Activated gamma-delta T cell (primary cell): ENCODE results near the gene HOXA5.
A peak's percentile ranks its signal among the peaks of the same experiment; 100 is the strongest.

Experiments used
- DNase-seq: peaks from one replicate; lab custom pipeline; 2025; lab: John Stamatoyannopoulos, UW

The HOXA5 gene

DNA sequence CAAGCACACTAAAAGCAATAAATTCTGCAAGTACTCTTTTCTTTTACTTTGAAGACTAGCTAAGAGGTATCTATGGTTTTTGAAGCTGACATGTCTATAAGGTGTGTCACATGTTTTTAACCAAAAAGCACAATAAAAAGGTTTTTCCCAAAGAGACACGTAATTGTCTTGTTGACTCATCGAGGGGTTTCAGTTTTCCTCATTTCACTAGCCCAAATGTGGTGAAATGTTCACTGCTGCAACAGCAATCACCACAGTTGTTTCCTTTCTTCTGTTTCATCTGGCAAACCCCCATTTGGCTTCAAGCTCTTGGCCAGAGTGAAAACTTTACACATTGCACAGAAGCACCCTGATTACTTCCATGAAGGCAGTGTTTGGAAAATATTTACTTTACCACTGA, 9.1 kb downstream of the HOXA5 start:
- DNase-seq, result no peak

DNA sequence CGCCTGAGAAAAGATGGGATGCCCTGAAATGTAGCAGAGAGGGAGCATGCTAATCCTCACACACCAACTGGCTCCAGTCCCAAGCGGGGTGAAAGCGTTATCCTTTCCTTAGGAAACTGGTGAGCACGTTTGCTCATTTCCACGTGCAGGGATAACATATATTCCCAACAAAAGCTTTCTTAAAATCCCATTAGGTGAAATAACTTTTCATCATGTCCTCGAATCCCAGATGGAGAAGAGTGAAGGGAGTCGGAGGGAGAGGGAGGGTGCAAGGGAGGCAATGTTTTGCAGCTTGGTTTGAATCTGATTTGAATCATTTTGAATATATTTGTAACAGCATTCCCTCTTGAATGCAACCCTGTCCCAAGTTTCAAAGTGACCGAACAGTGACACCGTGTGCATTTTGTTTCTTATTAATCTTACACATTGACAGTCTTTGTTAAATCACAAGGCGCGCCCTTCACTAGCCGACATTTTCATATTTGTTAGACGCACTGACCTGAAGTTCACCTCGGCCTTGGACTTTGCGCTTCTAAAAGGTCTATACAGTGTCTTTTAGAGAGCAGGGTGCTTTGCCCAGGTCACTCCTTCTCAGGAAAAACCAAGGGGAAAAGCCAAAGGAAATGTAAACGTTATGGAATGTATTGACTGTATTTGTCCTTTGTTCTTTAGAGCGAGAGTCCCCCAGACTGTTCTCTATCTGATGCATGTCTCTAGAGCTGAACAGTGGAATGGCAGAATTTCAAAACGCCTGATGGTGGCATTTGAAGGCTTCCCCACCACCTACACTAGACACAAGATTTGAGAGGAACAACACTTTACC, 9.9 kb downstream of the HOXA5 start:
- DNase-seq, result no peak

DNA sequence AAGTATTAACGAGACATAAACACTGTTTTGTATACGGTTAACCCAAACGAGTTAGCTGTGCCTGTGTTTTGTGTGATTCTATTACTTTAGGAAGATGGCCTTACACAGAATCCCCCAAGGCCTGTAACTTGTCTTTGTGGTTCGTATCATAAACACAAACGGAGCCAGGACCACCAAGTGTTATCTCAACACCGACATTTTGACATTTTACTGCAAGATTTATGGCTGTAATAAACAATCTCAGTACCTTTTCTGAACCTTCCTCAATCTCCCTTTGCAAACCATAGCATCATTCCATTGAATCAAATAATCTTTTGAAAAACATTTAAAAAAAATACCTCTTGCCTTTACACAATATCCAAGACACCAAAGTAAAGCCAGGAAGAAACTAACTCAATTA, 10.5 kb downstream of the HOXA5 start:
- DNase-seq, result no peak

DNA sequence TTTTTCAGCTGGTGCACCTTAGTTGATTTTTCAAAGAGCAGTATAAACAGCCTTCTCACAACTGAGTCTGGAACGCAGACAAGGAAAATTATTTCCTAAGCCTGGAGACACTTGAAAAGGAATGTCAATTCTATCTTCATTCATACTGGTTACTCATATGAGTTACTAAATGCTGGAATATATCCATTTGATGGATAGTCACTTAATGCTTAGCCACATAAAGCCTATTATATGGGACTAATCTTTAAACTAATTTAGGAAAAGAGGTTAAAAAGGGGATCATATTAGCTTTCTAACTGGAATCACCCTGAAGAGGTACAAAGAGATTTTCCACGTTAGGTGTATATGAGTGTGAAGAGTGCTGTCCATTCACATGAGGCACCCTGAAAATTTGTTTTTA, 11.3 kb downstream of the HOXA5 start:
- DNase-seq, result no peak

DNA sequence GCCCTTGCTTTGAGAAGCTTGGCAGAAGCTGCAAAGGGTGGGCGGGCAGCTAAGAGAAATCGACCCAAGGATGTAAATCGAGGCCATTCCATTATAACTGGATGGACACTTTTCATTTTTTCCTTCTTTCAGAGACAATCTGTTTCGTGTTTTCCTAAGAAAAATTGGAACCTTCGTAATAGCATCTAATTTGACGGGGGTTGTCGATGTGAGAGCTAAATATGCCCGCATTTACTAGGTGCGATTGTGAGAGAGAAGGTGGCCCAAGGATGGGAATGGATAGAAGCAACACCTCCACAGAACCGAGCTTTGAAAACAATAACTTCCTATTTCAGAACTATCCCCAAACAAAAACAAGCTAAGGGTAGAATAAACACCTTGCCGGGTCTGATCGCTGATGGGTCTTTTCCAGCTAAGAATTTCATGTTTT, 12.1 kb downstream of the HOXA5 start:
- DNase-seq, result no peak

DNA sequence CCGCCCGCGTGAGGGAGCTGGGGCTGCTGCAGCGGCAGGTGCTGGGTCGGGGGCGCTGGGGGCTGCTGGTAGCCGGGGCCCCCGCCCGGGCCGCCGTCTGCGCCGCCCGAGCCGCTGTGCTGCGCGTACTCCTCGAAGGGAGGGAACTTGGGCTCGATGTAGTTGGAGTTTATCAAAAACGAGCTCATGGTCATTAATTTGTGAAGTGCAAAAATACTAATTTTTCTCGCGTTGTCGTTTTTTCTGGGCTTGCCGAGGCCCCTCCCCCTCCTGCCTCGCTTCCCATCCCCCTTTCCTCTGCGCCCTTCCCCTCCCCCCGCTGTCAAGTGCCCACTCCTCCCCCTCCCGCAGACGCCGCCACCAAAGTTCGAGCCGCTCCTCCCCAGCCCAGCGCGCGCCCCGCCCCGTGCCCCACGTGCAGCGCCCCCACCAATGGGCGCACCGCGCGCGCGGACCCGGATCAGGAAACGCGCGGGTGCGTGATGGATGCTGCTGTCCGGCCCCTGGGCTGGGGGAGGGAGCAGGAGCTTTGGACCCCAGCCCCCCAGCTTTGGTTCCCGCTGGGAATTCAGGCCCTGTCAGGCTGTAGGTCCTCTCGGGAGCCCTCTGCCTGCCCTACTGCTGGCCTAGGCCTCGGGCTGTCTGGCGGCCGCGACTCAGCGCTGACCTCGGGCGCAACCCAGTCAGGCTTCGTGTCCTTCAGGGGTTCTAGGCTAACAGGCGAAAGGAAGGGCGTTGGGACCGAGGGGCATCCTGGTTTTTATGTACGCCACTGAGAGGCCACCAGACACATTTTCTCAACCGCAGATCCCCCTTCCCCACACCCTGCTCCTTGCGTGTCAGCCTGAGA, 12.7 kb downstream of the HOXA5 start, which contains the start of gene HOXA4:
TSS of gene HOXA4 (minus strand) at position 218 of the 850 bp plus-strand sequence. CDS start at position 194, 24 bp downstream.
- DNase-seq, result peak; percentile 26

DNA sequence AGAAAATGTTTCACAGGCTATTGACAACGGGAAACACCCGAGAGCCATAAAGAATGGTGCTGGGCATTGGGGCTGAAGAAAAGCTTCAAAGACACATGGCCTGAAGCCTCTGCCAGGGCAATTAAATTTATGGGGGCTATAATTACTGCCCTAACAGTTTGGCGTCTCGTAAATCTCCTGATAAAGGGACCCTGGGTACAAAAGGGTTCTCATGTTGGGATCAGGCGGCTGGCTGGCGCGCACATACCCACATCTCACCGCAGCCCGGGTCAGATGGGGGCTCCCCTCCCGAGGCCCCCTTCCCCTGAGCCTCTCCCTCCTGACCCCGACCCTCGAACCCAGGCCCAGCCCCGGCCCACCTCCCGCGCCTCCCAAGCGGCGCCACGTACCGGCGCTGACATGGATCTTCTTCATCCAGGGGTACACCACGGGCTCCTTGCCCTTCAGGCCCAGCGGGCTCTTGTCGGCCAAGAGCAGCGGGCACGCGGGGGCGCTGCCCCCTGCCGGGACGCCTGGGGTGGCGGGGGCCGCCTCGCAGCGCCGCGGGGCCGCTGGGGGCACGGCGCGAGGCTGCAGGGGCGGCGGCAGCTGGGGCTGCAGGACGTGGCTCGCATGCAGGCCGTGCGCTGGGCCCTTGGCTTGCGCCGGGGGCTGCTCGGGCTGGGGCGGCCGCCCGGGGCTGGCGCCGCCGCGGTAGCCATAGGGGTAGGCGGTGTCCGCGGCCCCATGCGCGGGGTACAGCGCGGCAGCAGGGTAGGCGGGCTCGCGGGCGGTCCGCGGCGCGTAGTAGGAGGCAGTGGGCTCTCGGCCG, 13.5 kb downstream of the HOXA5 start:
- no peak for DNase-seq

DNA sequence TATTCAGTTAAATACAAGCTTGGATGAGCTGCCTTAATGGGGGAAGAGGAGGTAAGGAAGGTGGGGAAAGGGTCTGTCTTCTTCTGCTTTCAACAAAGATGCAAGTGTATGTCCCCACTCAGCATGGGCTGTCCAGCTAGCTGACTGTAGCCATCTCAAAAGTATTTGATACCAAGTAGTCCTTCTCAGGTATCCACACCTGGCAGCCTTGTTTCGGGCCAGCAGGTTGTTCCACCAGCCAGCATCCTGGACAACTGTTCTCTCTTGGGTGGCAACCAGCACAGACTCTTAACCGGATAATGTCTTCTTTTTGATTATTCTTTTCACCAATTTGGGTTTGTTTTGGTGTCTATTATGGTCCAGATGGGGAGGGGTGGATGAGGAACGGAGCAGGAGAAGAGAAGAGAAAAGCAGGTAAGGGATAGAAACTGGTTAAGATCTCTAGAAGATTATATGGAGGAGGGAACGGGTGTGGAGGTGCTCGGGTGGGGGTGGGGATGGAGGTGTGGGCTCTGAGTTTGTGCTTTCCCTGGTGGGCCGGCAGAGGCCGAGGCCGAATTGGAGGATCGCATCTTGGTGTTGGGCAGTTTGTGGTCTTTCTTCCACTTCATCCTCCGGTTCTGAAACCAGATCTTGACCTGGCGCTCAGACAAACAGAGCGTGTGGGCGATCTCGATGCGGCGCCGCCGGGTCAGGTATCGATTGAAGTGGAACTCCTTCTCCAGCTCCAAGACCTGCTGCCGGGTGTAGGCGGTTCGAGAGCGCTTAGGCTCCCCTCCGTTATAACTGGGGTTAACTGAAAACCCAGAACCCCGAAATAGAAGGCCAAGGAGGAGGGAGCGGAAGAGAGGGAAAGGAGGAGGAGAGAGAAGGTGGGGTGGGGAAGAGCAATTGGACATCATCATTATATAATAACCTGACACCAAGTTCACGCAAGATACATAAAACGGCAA, 14.4 kb downstream of the HOXA5 start:
- DNase-seq, result no peak

DNA sequence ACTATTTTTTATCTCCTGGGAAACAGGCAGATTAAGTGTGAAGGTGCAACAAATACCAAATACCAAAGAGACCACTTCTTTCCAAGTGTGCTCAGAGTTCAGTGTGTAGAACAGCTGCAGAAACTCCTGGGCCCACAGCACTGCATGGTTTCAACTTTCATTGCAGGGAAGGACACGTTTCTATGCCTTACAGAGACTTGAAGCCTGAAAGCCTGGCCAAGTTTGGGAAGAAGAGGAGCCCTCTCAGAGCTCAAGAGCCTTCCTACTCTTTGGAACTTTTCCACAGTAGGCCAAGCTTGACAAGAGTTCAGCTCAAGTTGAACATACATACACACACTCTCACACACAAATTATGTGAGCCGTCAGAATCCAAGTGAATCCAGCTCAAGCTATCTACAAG, 15.4 kb downstream of the HOXA5 start:
- no peak for DNase-seq

DNA sequence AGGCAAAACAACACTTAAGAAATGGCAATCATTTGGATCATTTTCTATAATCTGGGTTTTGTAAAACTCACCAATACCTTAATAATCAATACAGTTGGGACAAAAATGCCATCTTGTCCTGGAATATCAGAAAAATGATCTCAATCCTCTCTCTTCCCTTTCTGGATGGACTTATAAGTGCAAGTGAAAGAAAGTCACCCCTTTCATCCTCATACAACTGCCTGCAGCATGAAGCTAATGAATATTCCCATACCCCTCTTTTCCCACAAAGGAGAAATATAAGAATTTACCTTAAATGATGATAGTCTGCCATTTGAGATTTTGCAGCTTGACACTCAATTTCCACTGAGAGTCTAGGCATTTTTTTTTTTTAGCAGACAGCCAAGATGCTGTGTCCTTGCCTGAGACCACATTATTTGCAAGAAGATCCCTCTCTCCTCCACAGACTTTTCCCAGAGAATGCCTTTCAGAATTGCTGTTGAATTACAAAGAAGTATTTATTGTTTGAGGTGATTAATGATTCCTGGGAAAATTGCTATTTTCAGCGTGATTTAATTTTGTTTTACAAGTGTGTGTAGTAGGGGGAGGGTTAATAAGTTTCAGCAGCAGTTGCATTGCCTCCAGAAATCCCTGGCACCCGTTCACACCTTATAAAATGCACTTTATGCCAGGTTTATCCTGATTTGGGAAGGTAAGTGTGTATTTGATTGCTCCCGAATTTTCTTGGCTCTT, 16.7 kb downstream of the HOXA5 start:
- no peak for DNase-seq

DNA sequence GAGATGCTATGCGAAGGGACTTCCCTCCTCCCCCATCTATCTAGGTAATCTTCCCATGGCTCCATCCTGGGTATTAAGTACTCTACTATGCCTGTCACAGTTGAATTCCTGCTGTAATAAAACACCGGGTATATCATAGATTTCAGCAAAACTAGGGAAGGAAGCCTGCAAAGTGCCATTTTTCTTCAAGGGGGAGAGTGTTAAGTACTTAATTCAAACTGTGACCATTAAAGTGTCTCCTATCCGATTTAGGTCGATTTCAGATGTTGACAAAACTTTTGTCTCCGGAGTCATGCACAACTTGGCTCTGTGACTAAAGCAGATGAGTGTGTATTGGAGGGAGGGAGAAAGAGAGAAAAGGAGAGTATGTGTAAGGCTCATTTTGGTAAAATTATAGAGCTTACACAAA, 17.5 kb downstream of the HOXA5 start:
- DNase-seq, result no peak

DNA sequence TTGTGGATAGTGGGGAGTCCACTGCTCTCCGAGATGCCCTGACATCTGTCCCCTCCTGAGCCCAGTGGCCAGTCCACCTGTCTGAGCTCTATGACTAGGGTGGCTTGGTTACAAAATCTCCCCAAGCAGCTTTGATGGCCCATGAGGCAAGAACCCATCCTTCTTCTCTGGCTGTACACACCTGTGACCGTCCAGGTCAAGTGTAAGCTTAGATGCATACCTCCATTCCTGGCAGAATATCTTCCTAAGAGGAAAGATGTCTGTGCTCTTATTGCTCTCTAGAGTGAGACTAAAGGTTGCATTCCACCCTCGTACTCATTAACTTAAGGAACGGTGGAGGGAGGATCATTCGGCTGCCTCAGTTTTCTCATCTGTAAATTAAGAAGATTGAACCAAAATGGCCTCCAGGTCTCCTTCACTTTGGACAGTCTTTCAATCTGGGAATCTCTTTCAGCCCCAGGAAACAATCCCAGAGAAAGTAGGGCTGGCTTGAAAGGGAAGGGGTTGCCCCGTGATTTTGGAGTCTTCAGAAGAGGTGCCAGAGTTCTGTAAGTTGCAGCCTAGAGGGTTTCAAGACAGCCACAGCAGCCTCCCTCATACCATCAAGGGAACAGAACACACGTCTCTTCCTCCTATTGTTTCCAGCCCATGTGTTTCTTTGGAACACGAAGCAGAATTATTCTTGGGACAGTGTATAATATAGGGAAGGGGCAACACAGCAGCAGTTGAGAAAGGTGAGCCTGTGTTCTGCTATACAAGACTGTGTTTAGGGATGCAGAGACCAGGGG, 18.4 kb downstream of the HOXA5 start:
- DNase-seq, result no peak

DNA sequence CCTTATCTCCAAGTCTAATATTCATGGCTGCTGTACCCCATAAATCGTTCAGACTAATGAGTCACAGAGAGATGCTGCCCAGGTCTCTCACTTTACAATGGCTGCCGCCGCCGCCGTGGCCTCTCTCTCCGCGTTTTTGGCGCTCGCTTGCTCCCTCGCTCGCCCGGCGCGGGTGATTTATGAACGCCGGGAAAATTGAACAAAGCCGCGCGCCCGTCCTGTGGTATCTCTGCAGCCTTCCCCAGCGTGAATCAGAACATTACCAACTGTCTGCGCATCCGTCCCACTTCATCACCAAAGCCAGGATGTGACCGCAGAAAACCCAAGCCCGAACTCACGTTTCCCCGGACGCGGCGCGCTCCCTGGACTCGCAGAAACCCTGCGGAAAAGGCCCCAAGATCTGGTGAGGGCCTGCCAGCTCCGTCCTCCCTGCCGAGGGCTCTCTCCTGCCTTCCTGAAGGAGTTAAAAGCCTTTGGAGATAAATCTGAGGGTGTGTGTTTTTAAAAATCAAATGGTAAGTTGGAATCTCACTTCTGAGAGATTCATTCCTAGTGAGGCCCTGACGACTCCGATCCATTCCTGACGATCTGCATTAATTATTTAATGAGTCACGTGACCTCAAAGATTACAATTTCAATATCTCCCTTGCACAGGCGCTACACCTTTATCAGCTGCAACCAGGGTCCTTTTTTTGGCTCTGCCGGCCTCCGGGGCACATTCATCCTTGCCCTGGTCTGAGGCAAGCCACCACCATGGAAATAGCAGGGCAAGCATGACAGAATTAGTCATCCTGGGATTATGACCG, 19.2 kb downstream of the HOXA5 start:
- no peak for DNase-seq

DNA sequence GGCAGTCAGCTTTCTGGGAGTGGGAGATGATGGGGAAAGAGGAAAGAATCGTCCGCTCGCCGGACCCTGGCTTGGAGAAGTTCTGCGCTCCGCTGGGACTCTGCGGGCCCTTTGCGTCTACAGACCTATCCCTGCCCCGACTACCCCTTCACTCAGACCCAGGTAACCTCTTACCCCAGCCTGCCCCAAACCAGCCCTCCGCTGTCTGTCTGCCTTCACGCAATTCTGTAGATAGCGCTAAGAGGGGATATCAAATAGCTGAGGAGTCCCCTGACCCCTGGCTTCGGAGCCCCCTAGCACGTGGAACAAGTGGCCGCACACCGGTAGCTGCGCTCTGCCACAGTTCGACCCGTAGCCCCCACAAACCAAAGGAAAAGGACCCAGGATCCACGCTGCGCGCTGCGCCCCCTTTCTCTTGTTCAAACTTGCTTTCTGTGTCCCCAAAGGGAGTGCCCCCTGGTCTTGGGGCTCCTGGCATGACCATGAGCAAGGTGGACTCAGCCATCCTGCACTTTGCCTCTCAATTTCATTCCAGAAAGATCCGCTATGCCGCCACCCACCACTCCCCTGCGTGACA, 19.9 kb downstream of the HOXA5 start:
- DNase-seq, result no peak

DNA sequence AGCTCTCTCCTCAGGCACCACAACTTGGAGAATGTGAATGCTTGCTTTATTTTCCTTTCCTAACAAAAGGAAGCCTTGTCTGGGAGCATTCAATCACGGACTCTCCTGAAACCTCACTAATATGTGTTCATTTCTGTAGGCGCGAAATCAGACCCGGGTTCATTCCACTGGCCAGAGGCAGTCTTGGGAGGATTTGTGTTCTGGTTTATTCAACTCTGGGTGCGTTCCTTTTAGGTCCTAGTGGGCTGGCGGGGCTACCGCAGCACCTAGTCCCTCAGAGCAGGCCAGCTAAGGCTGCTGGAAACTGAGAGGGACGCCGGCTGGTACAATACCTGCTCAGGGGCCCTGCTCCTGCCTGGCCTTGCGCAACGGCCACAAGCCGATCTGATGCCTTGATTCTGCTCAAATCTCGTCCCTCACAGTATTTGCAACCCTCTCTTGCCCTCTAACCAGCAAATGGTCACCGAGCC, 20.4 kb downstream of the HOXA5 start:
- DNase-seq, result no peak

DNA sequence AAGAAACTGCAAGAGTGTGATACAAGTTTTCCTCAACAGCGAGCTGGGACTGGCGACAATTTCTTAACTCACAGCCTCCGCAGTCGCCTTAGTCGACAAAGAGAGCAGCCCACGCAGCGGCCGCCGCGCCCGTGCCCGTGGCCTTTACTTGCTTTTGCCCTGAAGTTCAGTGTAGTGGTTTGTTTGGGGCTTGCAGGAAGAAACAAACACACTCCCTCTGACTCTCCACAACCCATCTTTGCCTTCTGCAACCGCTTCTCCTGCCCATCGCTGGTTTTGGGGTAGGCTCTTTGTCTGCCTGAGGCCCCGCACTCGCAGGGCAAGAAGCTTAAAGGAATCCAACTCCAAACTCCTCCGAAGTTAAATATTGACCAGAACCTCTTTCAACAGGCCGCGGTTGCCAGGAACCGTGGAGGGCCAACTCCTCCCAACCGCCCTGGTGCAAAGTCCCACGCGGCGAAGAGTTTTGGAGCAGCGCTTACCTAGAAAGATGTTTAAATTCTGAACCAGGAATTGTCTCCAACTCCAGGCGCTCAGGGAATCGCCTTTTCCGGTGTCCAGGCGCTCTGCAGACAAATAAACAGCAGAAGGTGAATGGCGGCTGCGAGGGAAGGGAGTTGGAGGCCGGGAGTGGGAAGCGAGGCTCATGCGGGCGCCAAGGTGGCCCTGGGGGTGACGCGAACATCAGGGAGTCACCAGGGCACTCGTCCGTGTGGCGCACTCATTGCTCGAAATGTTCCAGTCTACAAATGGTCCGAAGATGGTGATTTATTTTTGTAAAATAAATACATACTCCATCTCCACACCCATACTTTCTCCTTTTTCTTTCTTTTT, 21.2 kb downstream of the HOXA5 start:
- DNase-seq, result no peak

DNA sequence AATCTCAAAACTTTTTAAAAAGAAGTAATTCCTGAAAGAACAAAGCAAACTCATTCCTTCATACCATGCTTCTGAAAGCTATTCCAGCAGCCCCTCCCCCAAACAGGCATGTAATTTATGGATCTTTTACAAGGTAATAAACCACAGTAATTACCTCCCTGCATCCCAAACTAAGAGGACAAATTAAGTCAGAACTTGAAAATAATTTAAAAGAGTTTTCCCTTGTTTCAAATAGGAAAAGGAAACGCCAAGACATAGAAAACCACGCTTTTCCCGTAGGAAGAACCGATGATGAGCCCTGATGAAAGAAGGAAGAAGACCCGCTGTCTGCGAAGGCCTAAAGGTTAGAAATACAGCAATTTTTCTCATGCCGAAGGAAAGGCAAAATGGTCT, 21.8 kb downstream of the HOXA5 start:
- DNase-seq, result no peak
